Keratinocyte (primary cell): ENCODE measurements around the gene NUMB. TPM values are rescaled to one million over a fixed set of nuclear protein-coding genes. Genes with fewer than 3 reads are reported as not detected.

ENCODE experiments used
- DNase-seq: peaks from one replicate; pipeline ENCODE4 v3.0.0-alpha.2; 2011; ENCODE audit warnings: low read depth, missing footprints, low spot score
- FAIRE-seq: peaks from 2 replicates; lab custom pipeline; 2011; peaks lifted over from hg19 to GRCh38; lab: Jason Lieb, UNC
- H2AFZ ChIP-seq: 2 replicates; pipeline ENCODE4 v1.6.0; 2012; ENCODE audit warnings: low read length, control low read depth, inconsistent platforms; ENCODE audit not compliant: control insufficient read depth
- H3K27ac ChIP-seq: 2 replicates; pipeline ENCODE4 v1.5.1; 2011; ENCODE audit warnings: low read length; ENCODE audit not compliant: control insufficient read depth, insufficient read depth
- H3K27me3 ChIP-seq: 3 replicates; pipeline ENCODE4 v1.6.0; 2011; ENCODE audit warnings: low read length; ENCODE audit not compliant: control insufficient read depth, insufficient read depth; ENCODE audit errors: extremely low read depth
- H3K36me3 ChIP-seq, 2 experiments: 2 replicates in 1 of 2; 3 replicates in 1 of 2; pipeline ENCODE4 v1.5.1; 2011; ENCODE audit warnings: low read length in 2 of 2, mild to moderate bottlenecking in 1 of 2; ENCODE audit not compliant: control insufficient read depth in 2 of 2, insufficient read depth in 2 of 2; ENCODE audit errors: extremely low read depth in 1 of 2
- H3K4me1 ChIP-seq: 3 replicates; pipeline ENCODE4 v1.5.1; 2011; ENCODE audit warnings: low read length; ENCODE audit not compliant: control insufficient read depth, insufficient read depth; ENCODE audit errors: extremely low read depth
- H3K4me2 ChIP-seq: 3 replicates; pipeline ENCODE4 v1.6.0; 2011; ENCODE audit warnings: low read depth, low read length; ENCODE audit not compliant: control insufficient read depth, insufficient read depth; ENCODE audit errors: extremely low read depth
- H3K4me3 ChIP-seq, 3 experiments: fragments of 200-600 bp in 1 of 3; sonication (generic) in 1 of 3; 2 replicates in 2 of 3; 3 replicates in 1 of 3; pipeline ENCODE4 v1.5.1; 2011 to 2016; ENCODE audit warnings: low read length in 3 of 3, mild to moderate bottlenecking in 3 of 3, control low read depth in 2 of 3, inconsistent platforms in 1 of 3, low read depth in 1 of 3, mixed read lengths in 1 of 3, mixed run types in 1 of 3, moderate library complexity in 1 of 3; ENCODE audit not compliant: control insufficient read depth in 2 of 3, insufficient read depth in 2 of 3; ENCODE audit errors: extremely low read depth in 1 of 3
- H3K79me2 ChIP-seq: 2 replicates; pipeline ENCODE4 v1.6.0; 2012; ENCODE audit warnings: low read length; ENCODE audit not compliant: control insufficient read depth, insufficient read depth
- H3K9ac ChIP-seq: 3 replicates; pipeline ENCODE4 v1.6.0; 2011; ENCODE audit warnings: low read length; ENCODE audit not compliant: control insufficient read depth, insufficient read depth; ENCODE audit errors: extremely low read depth
- H3K9me1 ChIP-seq: 3 replicates; pipeline ENCODE4 v1.6.0; 2011; ENCODE audit warnings: low read length; ENCODE audit not compliant: control insufficient read depth, insufficient read depth; ENCODE audit errors: extremely low read depth
- H3K9me3 ChIP-seq: 2 replicates; pipeline ENCODE4 v1.5.1; 2012; ENCODE audit warnings: low read depth, low read length; ENCODE audit not compliant: control insufficient read depth
- H4K20me1 ChIP-seq: 3 replicates; pipeline ENCODE4 v1.6.0; 2011; ENCODE audit warnings: low read length; ENCODE audit not compliant: control insufficient read depth, insufficient read depth; ENCODE audit errors: extremely low read depth
- CTCF ChIP-seq, 3 experiments: IDR thresholded peaks in 1 of 3; conservative IDR thresholded peaks in 1 of 3; optimal IDR thresholded peaks in 1 of 3; 2 replicates in 2 of 3; 3 replicates in 1 of 3; pipeline versions ENCODE3 to v1.5.1; 2011; ENCODE audit warnings: low read length in 3 of 3, mild to moderate bottlenecking in 3 of 3, moderate library complexity in 2 of 3, control low read depth in 1 of 3, inconsistent platforms in 1 of 3; ENCODE audit not compliant: insufficient read depth in 2 of 3; ENCODE audit errors: extremely low read depth in 1 of 3
- EZH2 ChIP-seq: IDR thresholded peaks from one replicate; pipeline ENCODE4 v1.6.1; 2012; ENCODE audit warnings: inconsistent platforms, mild to moderate bottlenecking, low read length, moderate library complexity
- dilution Hi-C: fragments of 300-500 bp; cut with MboI; formaldehyde crosslinking; loops from one replicate; pipeline ENCODE4 v1.7.0; 2020; ENCODE audit warnings: low sequenced_read_pairs; ENCODE audit not compliant: extremely low pct_ligation_motif_present
- polyA plus RNA-seq, 5 experiments: library from polyadenylated mRNA; depleted of rRNA in 3 of 5; stranded (reverse) in 3 of 5; stranded (forward) in 1 of 5; unstranded in 1 of 5; fragments of >200 nt; gene quantifications; 1 replicate in 1 of 5; 2 replicates in 3 of 5; 3 replicates in 1 of 5; pipeline versions ENCODE4 v1.2.1 to v1.2.3, GENCODE V29; 2011 to 2012; ENCODE audit warnings: missing spikeins in 2 of 5, low read depth in 1 of 5, low replicate concordance in 1 of 5

The NUMB gene
- polyA plus RNA-seq, 1 donor (not counting 4 experiments of a cell fraction or from before 2014, with no cell fraction given): 110 TPM

- no peak overlapping the region for H3K27ac ChIP-seq
- no peak overlapping the region for H3K4me3 ChIP-seq
- FAIRE-seq: no peak
- TF ChIP-seq EZH2: no peak
- TF ChIP-seq CTCF (optimal IDR thresholded peaks at IDR 0.05 in 1 of 3, IDR thresholded peaks at IDR 0.05 in 1 of 3, conservative IDR thresholded peaks at IDR 0.05 in 1 of 3; ENCODE audit: extremely low read depth in 1 of 3, insufficient read depth in 2 of 3, low read length in 3 of 3): no peak
- H3K27me3 ChIP-seq: no peaks in the 10 kb centered on the region
- no peaks in the 10 kb centered on the region for H3K4me1 ChIP-seq
- H3K9me3 ChIP-seq: no peaks in the 10 kb centered on the region
- peaks cover 8% of the 10 kb centered on the region for H3K79me2 ChIP-seq
- no peak for DNase-seq
- H2AFZ ChIP-seq: no peak overlapping the region
- peaks cover 2% of the 10 kb centered on the region for H3K9me1 ChIP-seq
- no peaks in the 10 kb centered on the region for H4K20me1 ChIP-seq
- dilution Hi-C loops: no loop called here
- no peak overlapping the region for H3K4me2 ChIP-seq
- peaks cover 0 to 2% of the 10 kb centered on the region in 2 experiments for H3K36me3 ChIP-seq
- no peak overlapping the region for H3K9ac ChIP-seq
Observed at GRCh38 chr14:73339846-73340595, 118.3 kb downstream of the NUMB start.

GRCh38 chr14:73339206-73339605 is 119.1 kb downstream of the NUMB start:
- no peaks in the 10 kb centered on the region for H3K27me3 ChIP-seq
- H3K4me2 ChIP-seq: no peak overlapping the region
- H3K9me3 ChIP-seq: no peaks in the 10 kb centered on the region
- H3K79me2 ChIP-seq: peaks cover 8% of the 10 kb centered on the region
- peaks cover 2% of the 10 kb centered on the region for H3K9me1 ChIP-seq
- DNase-seq: no peak
- H3K4me3 ChIP-seq: no peak overlapping the region
- H2AFZ ChIP-seq: no peak overlapping the region
- no peak overlapping the region for H3K9ac ChIP-seq
- H3K36me3 ChIP-seq: peaks cover 0 to 2% of the 10 kb centered on the region in 2 experiments
- H3K4me1 ChIP-seq: no peaks in the 10 kb centered on the region
- no peak for TF ChIP-seq CTCF (optimal IDR thresholded peaks at IDR 0.05 in 1 of 3, IDR thresholded peaks at IDR 0.05 in 1 of 3, conservative IDR thresholded peaks at IDR 0.05 in 1 of 3; ENCODE audit: extremely low read depth in 1 of 3, insufficient read depth in 2 of 3, low read length in 3 of 3)
- TF ChIP-seq EZH2: no peak
- dilution Hi-C loops: no loop called here
- no peak for FAIRE-seq
- H4K20me1 ChIP-seq: no peaks in the 10 kb centered on the region
- no peak overlapping the region for H3K27ac ChIP-seq
